ENCODE measurements around the gene TEX14. TPM values are rescaled to one million over a fixed set of nuclear protein-coding genes. Genes with fewer than 3 reads are reported as not detected.

TEX14 gene
- total and polyA plus RNA-seq, 7 donors: 0.05 to 3.5 (median 0.11) TPM; not detected in 1

DNA sequence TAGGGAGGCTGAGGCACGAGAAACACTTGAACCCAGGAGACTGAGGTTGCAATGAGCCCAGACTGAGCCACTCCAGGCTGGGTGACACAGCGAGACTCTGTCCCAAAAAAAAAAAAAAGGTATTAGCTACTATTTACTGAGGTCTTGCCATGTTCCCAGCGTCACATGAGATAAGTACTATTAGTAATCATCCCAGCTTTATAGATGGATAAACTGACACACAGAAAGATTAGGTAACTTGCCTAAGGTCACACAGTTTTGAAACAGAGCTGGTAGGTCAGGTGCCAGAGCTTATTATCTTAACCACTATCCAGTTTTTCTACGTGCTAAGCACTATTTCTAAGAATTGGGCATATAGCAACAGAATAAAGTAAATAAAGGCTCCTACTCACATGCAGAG lies 51.6 kb downstream of the TEX14 start:
- Histone ChIP-seq H3K27ac (no peak overlapping the region), H3K27me3 (ENCODE audit: insufficient read depth in 3 of 3, low read length in 2 of 3) (no peaks in the 10 kb centered on the region), H3K36me3 (ENCODE audit: insufficient read depth in 1 of 2, low read depth in 1 of 2) (no peaks in the 10 kb centered on the region), H3K9me3 (no peaks in the 10 kb centered on the region), H3K4me3 (no peak overlapping the region), H3K4me1 (no peaks in the 10 kb centered on the region)
- intact Hi-C loops (cut with DNase I): loop anchor here in 1 of 2 donors (10.0 kb wide), 1 partner anchor 55 kb away; no protein-coding TSS in a partner anchor
- no peak for TF ChIP-seq CTCF (IDR thresholded peaks at IDR 0.05)
- no peak for DNase-seq
- 63 to 78% (median 70%) methylated on average over 4 of the region's 4 CpGs for WGBS, 3 donors
- ATAC-seq: no peak

- no peak for ATAC-seq
- no peak for DNase-seq
- Histone ChIP-seq H3K36me3 (ENCODE audit: insufficient read depth in 1 of 2, low read depth in 1 of 2) (no peaks in the 10 kb centered on the region), H3K9me3 (no peaks in the 10 kb centered on the region), H3K27ac (no peak overlapping the region), H3K4me1 (no peaks in the 10 kb centered on the region), H3K27me3 (ENCODE audit: insufficient read depth in 3 of 3, low read length in 2 of 3) (no peaks in the 10 kb centered on the region), H3K4me3 (no peak overlapping the region)
- WGBS, 3 donors: 80 to 86% (median 83%) methylated on average over 6 of the region's 6 CpGs
- intact Hi-C loops (cut with DNase I): loop anchor here in 1 of 2 donors (10.0 kb wide), 2 partner anchors 55 to 115 kb away; no protein-coding TSS in a partner anchor
- TF ChIP-seq CTCF (IDR thresholded peaks at IDR 0.05): no peak
These were observed 52.2 kb downstream of the TEX14 start for GRCh38 chr17:58639681-58640080.

- Histone ChIP-seq H3K4me3 (no peak overlapping the region), H3K27me3 (ENCODE audit: insufficient read depth in 3 of 3, low read length in 2 of 3) (no peaks in the 10 kb centered on the region), H3K36me3 (ENCODE audit: insufficient read depth in 1 of 2, low read depth in 1 of 2) (no peaks in the 10 kb centered on the region), H3K27ac (no peak overlapping the region), H3K9me3 (no peaks in the 10 kb centered on the region), H3K4me1 (no peaks in the 10 kb centered on the region)
- TF ChIP-seq CTCF (IDR thresholded peaks at IDR 0.05): no peak
- intact Hi-C loops (cut with DNase I): loop anchor here in 1 of 2 donors (10.0 kb wide), 1 partner anchor 112 kb away; no protein-coding TSS in a partner anchor
- 61 to 73% (median 61%) methylated on average over 12 of the region's 12 CpGs for WGBS, 3 donors
- ATAC-seq: no peak
- DNase-seq: no peak
These were observed 54.8 kb downstream of the TEX14 start for GRCh38 chr17:58637011-58637570.

GRCh38 chr17:58632324-58633314 lies 59.2 kb downstream of the TEX14 start:
- TF ChIP-seq CTCF (IDR thresholded peaks at IDR 0.05): no peak
- Histone ChIP-seq H3K4me1 (no peaks in the 10 kb centered on the region), H3K4me3 (peak overlapping the region; percentile 61), H3K36me3 (ENCODE audit: insufficient read depth in 1 of 2, low read depth in 1 of 2) (no peaks in the 10 kb centered on the region), H3K27me3 (ENCODE audit: insufficient read depth in 3 of 3, low read length in 2 of 3) (no peaks in the 10 kb centered on the region), H3K9me3 (no peaks in the 10 kb centered on the region), H3K27ac (peak overlapping the region; percentile 77)
- ATAC-seq: peak in 1 of 4 donors; percentile 30
- no peak for DNase-seq
- intact Hi-C loops (cut with DNase I): loop anchor here in 1 of 2 donors (10.0 kb wide), 1 partner anchor 108 kb away; no protein-coding TSS in a partner anchor
- WGBS, 3 donors: 75 to 77% (median 76%) methylated on average over 20 of the region's 20 CpGs
